ENCODE results near the gene SLC35D2. TPM values are rescaled to one million over a fixed set of nuclear protein-coding genes. Genes with fewer than 3 reads are reported as not detected.
"Not testable (repeated sequence)": the region's sequence is repeated elsewhere in the genome, so short reads cannot be mapped to it uniquely, and the experiment has no call there.

SLC35D2 gene
- total RNA-seq, 1 donor from 2014 or later: 11.9 TPM

- no peak for TF ChIP-seq CTCF (IDR thresholded peaks at IDR 0.05)
- no peak overlapping the region for H3K4me3 ChIP-seq
- H3K9me3 ChIP-seq: no peaks in the 10 kb centered on the region
- H3K36me3 ChIP-seq: peaks cover 0 to 39% of the 10 kb centered on the region in 2 donors
- H3K27me3 ChIP-seq: no peaks in the 10 kb centered on the region
- no peak for DNase-seq (ENCODE audit: low spot score in 2 of 2)
- no peaks in the 10 kb centered on the region for H3K4me1 ChIP-seq
- H3K27ac ChIP-seq: no peak overlapping the region
- intact Hi-C loops (cut with DNase I): no loop called here
Observed at GRCh38 chr9:96320749-96321280, 62.7 kb downstream of the SLC35D2 start.

GRCh38 chr9:96318921-96319565, 64.5 kb downstream of the SLC35D2 start:
- H3K27me3 ChIP-seq: no peaks in the 10 kb centered on the region
- peaks cover 0 to 38% of the 10 kb centered on the region in 2 donors for H3K36me3 ChIP-seq
- no peak for DNase-seq (ENCODE audit: low spot score in 2 of 2)
- no peak overlapping the region for H3K27ac ChIP-seq
- no peak overlapping the region for H3K4me3 ChIP-seq
- TF ChIP-seq CTCF (IDR thresholded peaks at IDR 0.05): no peak
- intact Hi-C loops (cut with DNase I): no loop called here
- no peaks in the 10 kb centered on the region for H3K4me1 ChIP-seq
- no peaks in the 10 kb centered on the region for H3K9me3 ChIP-seq

GRCh38 chr9:96317335-96317980, 66.1 kb downstream of the SLC35D2 start:
- peaks cover 0 to 4% of the 10 kb centered on the region in 2 donors for H3K9me3 ChIP-seq
- no peak for DNase-seq (ENCODE audit: low spot score in 2 of 2)
- H3K27ac ChIP-seq: no peak overlapping the region
- no peaks in the 10 kb centered on the region for H3K27me3 ChIP-seq
- intact Hi-C loops (cut with DNase I): no loop called here
- peaks cover 5 to 43% of the 10 kb centered on the region in 2 donors for H3K36me3 ChIP-seq
- TF ChIP-seq CTCF (IDR thresholded peaks at IDR 0.05): peak; percentile 57 to 80 (median 75)
- no peaks in the 10 kb centered on the region for H3K4me1 ChIP-seq
- H3K4me3 ChIP-seq: no peak overlapping the region

- DNase-seq (ENCODE audit: low spot score in 2 of 2): no peak
- H3K4me1 ChIP-seq: no peaks in the 10 kb centered on the region
- no peak for TF ChIP-seq CTCF (IDR thresholded peaks at IDR 0.05)
- no peak overlapping the region for H3K27ac ChIP-seq
- H3K9me3 ChIP-seq: peaks cover 0 to 4% of the 10 kb centered on the region in 2 donors
- H3K27me3 ChIP-seq: no peaks in the 10 kb centered on the region
- H3K36me3 ChIP-seq: peaks cover 5 to 14% of the 10 kb centered on the region in 2 donors
- intact Hi-C loops (cut with DNase I): no loop called here
- no peak overlapping the region for H3K4me3 ChIP-seq
Observed at GRCh38 chr9:96309850-96310249, 73.7 kb downstream of the SLC35D2 start.

- H3K27me3 ChIP-seq; H3K4me1 ChIP-seq; H3K9me3 ChIP-seq; H3K36me3 ChIP-seq; DNase-seq (ENCODE audit: low spot score in 2 of 2); intact Hi-C loops (cut with DNase I); H3K4me3 ChIP-seq; H3K27ac ChIP-seq: not testable (repeated sequence)
Observed at GRCh38 chr9:96306958-96307357, 76.6 kb downstream of the SLC35D2 start.

- Histone ChIP-seq H3K27ac (no peak overlapping the region), H3K27me3 (no peaks in the 10 kb centered on the region), H3K9me3 (no peaks in the 10 kb centered on the region), H3K36me3 (no peaks in the 10 kb centered on the region), H3K4me1 (no peaks in the 10 kb centered on the region), H3K4me3 (no peak overlapping the region)
- no peak for DNase-seq (ENCODE audit: low spot score in 2 of 2)
- TF ChIP-seq CTCF (IDR thresholded peaks at IDR 0.05): no peak
- intact Hi-C loops (cut with DNase I): no loop called here
Observed at GRCh38 chr9:96305171-96305570, 78.3 kb downstream of the SLC35D2 start.
